Hepatocyte (in vitro differentiated cells): ENCODE measurements around the gene ZNF804B.

Experiments used
- CTCF ChIP-seq: fragments of 200-600 bp; sonication (generic); IDR thresholded peaks from 2 replicates; pipeline ENCODE4 v1.5.1; 2016; ENCODE audit warnings: antibody characterized with exemption, mild to moderate bottlenecking; ENCODE audit not compliant: poor library complexity
- EZH2 ChIP-seq: fragments of 200-600 bp; sonication (generic); IDR thresholded peaks from 2 replicates; pipeline ENCODE4 v1.6.1; 2016; ENCODE audit warnings: antibody characterized with exemption, mild to moderate bottlenecking, borderline replicate concordance
- EZH2phosphoT487 ChIP-seq: fragments of 200-600 bp; sonication (generic); IDR thresholded peaks from one replicate; pipeline ENCODE4 v1.6.1; 2018; ENCODE audit warnings: antibody characterized with exemption, mild to moderate bottlenecking, low read depth, moderate library complexity; ENCODE audit not compliant: unreplicated experiment, severe bottlenecking

- TF ChIP-seq CTCF (no peak), EZH2phosphoT487 (no peak), EZH2 (no peak)
These were observed 262.2 kb downstream of the ZNF804B start for GRCh38 chr7:89021741-89022140.
